GM19324 (cell line): Measurements from ENCODE around the gene CLEC14A.

Experiments
- ATAC-seq: cut with Tn5 transposase; IDR thresholded peaks from one replicate; pipeline ENCODE4 v1.9.1; 2021; ENCODE audit warnings: mild to moderate bottlenecking, moderate library complexity; ENCODE audit not compliant: unreplicated experiment, low FRiP score

CLEC14A gene

DNA sequence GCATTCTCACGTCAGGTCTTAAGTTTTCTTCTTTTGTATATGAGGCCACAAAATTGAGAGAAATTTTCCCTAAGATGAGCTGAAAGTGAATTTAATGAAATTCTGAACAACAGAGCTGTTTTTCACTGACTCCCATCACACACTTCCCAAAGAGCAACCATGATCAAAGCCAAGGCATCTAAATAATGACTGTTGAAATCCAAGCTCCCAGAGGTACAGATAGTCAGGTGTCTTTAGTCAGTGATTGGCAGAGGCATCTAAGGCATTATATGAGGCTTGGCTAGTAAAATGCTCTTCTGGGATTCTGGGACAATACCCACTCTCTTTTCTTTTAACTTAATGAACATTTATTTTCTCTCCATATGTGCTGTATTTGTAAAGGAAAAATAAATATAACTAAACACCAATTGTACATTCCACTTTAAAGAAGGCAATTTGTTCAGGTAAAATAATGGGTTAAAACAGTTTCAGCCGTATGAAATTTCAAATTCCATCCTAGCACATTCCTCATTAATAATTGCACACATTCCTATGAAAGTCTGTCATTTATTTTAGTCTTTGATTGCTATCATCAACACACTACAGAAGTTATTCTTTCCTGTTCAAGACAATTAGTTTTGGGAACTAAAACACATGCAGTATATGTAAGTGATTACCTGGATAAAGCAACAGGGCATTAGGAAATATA lies 49.1 kb downstream of the CLEC14A start:
- no peak for ATAC-seq

GRCh38 chr14:38205949-38206665 lies 49.8 kb downstream of the CLEC14A start:
- ATAC-seq = no peak

GRCh38 chr14:38205119-38205813 lies 50.6 kb downstream of the CLEC14A start:
- ATAC-seq = no peak

GRCh38 chr14:38204719-38205115 lies 51.2 kb downstream of the CLEC14A start:
- no peak for ATAC-seq
